DOHH2 (cell line): ENCODE data around the gene MCM6.

Source experiments
- EZH2phosphoT487 ChIP-seq: fragments of 200-600 bp; sonication (generic); IDR thresholded peaks from 2 replicates; pipeline ENCODE4 v1.6.1; 2017; ENCODE audit warnings: borderline replicate concordance, mild to moderate bottlenecking, antibody characterized with exemption, low read length, moderate library complexity, mixed read lengths
- TF ChIP-seq, protein P1 (sequence below): fragments of 200-600 bp; sonication (generic); IDR thresholded peaks from one replicate; pipeline ENCODE4 v1.5.1; 2014; ENCODE audit warnings: antibody characterized with exemption, mild to moderate bottlenecking, low read depth, low read length; ENCODE audit not compliant: poor library complexity, severe bottlenecking

DNA sequence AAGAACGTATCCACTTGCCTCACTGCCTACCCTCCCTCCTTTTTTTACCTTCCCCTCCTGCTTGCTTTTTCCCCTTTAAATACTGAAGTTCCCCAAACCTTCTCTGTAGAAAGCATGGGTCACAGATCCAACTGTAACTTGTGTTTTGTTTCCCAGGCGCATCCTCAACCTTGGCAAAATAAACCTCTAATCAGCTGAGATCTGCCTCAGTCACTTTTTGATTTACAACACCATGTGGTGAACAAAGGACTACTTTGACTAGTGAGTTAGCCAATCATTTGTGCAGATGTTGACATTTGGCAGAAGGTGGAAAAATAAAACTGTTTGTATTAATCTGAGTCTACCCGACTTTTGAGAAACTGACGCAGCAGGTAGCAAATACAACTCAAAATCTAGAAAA is 23.3 kb upstream of the MCM6 start:
- TF ChIP-seq EZH2phosphoT487: no peak
- TF ChIP-seq, protein P1, sequence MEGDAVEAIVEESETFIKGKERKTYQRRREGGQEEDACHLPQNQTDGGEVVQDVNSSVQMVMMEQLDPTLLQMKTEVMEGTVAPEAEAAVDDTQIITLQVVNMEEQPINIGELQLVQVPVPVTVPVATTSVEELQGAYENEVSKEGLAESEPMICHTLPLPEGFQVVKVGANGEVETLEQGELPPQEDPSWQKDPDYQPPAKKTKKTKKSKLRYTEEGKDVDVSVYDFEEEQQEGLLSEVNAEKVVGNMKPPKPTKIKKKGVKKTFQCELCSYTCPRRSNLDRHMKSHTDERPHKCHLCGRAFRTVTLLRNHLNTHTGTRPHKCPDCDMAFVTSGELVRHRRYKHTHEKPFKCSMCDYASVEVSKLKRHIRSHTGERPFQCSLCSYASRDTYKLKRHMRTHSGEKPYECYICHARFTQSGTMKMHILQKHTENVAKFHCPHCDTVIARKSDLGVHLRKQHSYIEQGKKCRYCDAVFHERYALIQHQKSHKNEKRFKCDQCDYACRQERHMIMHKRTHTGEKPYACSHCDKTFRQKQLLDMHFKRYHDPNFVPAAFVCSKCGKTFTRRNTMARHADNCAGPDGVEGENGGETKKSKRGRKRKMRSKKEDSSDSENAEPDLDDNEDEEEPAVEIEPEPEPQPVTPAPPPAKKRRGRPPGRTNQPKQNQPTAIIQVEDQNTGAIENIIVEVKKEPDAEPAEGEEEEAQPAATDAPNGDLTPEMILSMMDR: no peak
